HG02763 (cell line): Measurements from ENCODE around the gene POLR2J.

Source experiments
- ATAC-seq: cut with Tn5 transposase; IDR thresholded peaks from one replicate; pipeline ENCODE4 v1.9.1; 2021; ENCODE audit warnings: mild to moderate bottlenecking, moderate library complexity; ENCODE audit not compliant: unreplicated experiment

The POLR2J gene

DNA sequence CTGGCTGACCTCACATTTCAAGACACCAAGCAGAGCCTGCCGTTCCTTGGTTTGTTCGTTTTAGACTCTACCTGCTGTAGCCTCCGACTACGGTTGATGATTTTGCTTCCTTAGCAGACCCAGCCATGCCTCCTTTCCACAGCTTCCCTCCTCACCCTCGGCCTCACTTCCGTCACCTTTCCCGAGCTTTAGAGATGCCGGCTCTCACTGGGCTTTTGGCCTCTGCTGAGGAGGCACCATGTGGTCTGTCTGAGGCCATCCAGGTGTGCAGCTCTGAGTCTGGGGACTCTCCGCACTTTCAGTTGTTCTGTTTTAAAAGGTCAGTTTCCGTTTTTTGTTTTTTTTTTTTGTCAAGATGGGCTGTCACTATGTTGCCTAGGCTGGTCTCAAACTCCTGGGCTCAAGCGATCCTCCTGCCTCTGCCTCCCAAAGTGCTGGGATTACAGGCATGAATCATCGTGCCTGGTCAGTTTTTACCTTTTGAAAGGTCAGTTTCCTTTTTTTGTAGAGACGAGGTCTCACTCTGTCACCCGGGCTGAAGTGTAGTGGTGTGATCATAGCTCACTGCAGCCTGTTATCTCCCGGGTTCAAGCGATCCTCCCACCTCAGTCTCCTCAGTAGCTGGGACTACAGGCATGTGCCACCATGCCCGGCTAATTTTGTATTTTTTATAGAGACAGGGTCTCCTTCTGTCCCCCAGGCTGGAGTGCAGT, 33.6 kb downstream of the POLR2J start:
- ATAC-seq, result peak; percentile 39

DNA sequence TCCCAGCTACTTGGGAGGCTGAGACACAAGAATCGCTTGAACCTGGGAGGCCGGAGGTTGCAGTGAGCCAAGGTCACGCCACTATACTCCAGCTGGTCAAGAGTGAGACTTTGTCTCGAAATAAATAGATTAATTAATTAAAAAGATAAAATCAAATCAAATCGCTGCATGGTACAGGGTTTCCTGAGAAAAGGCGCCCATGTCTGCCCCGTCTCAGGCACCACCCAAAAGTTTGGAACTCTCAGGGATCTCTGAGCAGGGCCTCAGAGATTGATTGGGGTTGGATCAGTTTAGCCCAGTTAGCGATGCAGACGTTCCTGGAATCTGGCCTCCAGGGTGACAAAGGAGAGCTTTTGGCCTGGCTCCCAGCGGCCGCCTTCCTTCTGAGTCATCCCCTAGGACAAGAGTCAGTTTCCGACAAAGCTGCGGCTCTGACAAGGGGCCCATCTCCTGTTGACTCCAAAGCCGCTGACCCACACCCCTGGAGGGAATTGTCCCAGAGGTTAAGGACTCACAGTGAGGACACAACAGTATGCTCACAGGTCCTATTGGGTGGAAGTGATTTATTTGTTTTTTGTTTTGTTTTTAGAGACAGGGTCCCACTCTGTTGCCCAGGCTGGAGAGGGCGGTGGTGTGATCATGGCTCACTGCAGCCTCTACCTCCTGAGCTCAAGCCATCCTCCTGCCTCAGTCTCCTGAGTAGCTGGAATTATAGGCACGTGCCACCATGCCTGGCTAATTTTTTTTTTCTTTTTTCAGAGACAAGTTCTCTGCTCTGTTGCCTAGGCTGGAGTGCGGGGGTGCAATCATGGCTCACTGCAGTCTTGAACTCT, 38.5 kb downstream of the POLR2J start:
- no peak for ATAC-seq

DNA sequence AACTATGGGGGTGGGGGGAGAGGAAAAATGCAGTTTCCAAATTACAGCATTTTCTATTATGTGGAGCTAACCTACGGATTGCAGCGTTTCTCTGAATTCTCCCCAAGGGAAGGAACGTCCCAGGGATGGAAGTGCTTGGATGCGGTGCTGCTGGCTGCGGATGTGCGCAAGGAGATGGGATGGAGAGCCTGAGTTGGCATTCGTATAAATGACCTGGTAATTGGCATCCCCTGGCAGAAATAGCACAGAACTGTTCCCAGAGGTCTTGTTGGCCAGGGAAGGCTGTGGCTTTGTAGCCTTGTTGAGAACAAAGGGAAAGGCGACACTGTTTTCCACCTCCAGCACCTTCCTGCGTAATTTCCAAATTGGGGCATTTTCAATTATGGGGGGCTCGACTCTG, 42.6 kb downstream of the POLR2J start:
- no peak for ATAC-seq

DNA sequence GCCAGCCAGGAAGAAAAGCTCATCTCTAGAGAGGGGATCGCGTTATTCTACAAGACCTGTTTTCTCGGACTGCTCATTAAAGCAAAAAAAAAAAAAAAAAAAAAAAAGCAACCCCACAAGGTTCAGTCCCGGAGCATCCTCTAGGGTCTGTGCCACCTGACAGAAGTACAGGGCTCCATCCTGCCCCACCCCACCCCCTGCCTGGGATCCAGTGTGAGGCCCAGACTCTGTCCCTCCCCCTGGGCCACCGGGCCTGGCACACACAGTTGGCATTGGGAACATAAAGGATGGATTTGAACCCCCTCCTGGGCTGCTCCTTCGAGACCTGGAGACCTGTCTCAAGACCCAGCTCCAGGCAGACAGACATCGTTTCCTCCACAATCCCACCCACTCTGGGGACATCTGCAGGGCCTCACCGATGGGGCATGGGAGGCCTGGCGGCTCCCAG, 44.7 kb downstream of the POLR2J start:
- no peak for ATAC-seq

DNA sequence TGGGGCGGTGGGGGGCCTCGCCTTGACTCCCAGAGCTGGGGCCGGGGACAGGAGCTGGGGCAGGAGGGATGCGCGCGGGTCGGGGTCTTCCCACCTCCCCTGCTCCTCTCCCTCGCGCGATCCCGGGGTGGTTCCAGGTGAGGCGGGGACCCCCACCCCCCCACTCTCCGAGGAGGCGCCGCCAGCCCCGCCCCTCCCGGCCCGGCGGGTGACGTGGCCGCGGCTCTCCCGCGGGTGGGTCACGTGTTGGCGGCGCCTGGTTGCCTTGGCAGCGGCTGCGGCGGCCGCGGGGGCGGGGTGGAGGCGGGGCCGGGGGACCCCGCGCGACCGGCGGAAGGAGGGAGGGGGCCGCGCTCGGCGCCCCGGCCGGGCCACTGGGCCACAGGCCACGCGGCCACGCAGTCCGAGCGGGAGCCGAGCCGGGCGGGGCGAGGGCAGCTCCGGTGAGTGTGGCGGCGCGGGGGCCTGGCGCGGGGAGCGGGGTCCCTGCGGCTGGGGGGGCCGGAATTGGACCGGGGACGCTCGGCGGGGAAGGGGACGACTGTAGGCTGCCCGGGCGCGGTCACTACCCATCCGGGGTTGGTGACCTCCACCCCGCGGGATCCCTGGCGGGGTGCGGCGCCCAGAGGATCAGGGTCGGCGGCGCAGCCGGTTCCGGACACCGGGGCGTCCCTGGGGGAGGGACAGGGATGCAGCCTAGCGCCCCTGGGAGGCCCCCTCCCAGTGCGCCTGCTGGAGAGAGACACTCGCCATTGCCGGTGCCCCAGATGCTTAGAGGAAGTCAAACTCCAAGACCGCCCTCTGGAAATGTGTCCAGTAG, 45.3 kb downstream of the POLR2J start, which contains the start of gene ORAI2:
TSS of gene ORAI2 (plus strand) at position 357 of the 820 bp plus-strand sequence. CDS start 5,382 bp downstream, outside the sequence.
- ATAC-seq, result peak; percentile 61

DNA sequence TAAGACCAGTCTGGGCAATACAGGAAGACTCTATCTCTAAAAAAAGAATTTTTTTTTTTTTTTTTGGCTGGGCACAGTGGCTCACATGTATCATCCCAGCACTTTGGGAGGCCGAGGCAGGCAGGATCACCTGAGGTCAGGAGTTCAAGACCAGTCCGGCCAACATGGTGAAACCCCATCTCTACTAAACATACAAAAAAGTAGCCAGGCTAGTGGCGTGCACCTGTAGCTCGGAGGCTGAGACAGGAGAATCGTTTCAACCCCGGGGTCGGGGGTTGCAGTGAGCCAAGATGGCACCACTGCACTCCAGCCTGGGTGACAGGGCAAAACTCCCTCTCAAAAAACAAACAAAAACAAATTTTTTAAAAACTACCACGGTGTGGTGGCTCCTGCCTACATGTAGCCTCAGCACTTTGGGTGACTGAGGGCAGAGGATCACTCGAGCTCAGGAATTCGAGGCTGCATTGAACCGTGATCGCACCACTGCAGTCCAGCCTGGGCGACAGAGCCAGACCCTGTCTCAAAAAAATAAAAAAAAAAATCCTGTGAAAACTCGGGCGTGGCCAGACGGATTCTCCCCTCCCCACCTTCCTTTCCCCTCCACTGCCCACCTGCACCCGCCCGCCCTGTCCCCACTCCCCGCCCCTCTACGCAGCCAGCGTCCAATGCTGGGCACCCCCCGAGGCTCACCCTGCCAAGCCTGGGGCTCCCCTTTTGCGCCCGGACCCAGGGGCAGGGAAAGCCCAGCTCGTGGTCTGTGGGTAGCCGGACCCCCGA, 46.1 kb downstream of the POLR2J start:
- peak; percentile 19 for ATAC-seq

DNA sequence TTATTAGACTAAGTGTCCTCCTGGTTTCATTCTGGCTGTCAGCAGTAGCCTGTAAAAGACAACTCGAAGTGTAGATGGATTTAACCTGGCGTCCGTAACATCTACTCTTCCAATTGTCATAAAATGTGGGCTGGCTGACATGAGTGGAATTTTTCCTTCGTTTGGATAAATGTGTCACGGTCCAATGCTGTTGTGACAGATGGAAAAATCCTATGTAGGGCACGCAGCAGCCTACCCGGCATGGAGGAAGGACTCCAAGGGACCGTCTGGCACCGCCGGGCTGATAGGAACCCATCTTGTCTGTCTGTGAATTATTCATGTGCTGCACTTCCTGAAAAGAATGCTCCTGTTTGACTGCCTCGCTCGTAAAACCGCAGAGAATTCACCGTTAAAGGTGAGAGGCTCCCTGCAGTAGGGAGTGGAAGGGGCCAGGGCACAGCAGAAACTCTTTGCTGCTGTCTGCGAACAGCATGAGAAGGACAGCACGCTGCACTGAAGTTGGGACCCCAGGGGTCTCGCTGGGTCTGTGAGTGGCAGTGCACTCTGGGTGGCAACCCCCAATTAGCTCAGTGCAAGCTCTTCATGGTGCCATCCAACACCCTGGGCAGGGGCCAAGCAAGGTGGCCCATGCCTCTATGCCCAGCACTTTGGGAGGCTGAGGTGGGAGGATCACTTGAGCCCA, 47.0 kb downstream of the POLR2J start:
- no peak for ATAC-seq

DNA sequence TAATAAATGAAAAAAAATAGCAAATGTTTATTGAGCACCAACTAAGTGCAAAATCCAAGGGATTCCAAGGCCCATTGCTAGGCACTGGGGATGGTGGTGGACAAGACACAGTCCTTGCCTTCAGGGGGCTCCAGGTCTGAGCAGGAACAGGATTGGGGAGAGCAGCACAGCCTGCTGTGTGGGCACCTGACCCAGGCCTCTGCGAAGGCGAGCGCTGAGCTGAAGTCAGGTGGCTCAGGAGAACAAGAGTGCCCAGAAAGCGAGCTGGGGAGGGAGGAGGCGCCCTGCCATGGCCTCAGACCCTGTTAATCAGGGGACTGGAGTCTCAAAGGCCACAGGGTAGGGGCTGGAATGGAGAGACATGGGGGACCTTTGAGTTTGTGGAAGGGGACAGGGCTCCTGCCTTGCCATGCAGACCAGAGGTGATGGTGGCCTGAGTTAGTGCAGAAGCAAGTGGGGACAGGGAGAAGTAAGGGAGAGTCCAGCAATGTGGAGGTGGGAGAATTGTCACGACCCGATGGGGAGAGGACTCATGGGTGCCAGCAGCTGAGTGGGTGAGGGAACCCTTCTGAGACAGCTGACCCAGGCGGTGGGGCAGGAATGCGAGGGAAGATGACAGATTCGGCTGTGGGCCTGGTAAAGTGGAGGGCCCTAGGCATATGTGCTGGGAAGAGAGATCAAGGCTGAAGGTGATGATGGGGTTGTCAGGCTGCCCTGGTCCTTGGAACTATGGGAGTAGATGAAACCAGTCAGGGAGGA, 49.4 kb downstream of the POLR2J start:
- no peak for ATAC-seq

DNA sequence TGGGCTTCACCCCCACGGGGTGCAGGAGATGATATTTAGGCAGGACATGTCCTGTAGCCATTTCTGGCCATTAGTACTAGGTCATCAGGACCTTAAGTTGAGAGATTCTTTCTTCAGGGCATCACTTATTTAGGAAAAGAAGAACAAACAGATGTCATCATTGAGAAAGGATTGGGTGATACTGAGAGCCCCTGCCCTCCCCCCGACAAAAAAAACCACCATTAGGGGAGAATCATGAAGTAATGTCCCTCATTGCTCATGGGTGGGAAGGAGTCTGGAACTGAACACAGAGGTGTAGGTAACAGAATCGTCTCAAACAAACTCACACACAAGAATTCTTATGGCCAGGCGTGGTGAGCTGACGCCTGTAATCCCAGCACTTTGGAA, 51.7 kb downstream of the POLR2J start:
- no peak for ATAC-seq

DNA sequence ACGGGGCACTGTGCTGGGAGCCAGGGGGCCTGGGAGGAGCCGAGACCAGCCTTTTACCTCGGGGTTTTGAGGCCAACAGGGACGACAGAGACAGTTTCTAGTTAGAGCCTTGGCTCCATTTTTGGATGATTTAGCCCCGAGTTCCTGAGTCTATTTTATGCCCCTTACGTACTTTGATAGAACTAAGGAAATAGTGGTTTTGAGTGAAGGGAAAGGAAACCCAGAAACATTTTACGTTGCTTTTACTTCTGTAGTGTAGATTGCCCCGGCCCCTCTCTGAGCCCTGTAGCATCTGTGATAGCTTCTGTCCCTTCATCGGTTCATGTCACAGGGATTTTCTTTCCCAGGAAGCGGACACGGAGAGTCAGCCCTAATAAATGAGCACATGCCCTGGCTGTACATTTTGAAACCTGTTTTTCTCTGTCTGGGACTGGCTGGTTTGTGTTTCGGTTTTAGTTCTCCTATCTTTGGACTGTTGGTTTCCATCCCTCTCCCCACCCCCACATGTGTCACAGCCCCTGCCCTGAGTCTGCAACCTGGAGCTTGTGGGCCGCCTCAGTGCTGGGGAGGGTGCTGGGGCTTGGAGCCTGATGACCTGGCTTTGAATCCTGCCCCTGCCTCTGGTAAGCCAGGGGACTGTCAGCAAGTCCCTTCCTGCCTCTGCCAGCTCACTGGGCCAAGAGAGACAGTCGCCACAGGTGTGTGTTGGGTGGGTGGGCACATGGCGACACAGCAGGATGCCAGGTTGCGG, 52.3 kb downstream of the POLR2J start:
- peak; percentile 43 for ATAC-seq

DNA sequence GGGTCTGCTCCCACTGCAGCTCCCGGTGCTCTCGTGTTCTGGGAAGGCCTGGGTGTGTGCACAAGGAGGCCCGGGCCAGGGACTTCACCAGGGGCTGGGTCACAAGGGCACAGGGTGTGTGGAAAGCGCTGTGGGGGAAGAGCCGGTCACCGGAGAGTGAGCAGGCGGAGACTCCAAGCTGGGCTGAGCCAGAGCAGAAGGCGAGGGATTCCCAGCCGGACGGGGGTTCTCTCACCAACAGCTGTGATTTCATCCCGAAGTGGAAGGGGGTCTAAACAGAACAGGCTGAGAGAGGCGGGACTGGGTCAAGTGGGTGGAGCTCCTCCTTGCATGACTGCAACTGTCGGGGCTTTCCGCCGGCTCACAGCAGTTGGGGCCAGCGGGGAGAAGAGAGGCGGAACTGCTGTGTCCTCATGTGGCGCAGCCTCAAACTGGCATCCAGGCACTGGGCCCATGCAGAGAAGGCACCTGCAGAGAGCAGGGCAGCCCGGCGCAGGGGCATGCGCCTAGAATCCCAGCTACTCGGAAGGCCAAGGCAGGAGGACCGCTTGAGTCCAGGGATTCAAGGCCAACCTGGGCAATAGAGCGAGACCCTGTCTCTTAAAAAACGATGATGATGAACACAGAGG, 53.0 kb downstream of the POLR2J start:
- peak; percentile 60 for ATAC-seq

DNA sequence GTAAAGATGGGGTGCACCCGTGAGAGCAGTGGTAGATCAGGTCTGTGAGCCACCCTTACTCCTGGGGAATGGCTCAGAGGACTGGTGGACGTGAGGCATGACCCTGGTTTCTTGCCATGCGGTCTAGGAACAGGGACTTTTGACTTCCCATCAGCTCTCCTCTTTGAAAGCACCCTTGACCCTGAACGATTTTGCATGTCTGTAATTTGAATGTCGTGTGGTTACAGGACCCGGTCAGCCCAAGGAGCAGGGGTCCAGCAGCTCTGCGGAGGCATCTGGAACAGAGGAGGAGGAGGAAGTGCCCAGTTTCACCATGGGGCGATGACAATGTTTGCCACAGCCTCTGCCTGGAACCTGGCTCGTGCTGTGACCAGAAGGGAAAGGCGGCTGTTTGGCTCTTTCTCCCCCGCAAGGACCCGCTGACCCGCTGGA, 53.9 kb downstream of the POLR2J start:
- ATAC-seq, result peak; percentile 33

DNA sequence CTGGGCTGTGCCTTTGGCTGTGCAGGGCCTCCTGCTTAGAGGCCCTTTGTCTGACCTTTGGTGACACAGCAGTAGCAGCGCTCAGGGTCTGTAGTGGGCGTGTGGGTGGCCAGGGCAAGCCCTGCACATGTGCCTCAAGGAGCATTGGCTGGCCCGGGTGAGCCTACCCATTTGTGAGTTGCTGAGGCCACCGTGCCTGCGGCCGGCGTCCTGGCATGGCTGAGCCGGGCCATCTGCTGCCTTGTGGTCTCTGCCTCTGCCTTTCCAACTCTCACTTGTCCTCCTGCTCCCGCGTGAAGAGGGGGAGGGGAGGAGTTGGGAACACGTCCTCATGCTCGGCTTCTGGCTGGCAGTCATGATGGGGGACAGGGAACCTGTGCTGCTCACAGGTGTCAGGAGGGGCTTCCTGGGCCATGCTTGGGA, 54.6 kb downstream of the POLR2J start:
- no peak for ATAC-seq
